MCF 10A (cell line): ENCODE data around the gene ZDHHC9. TPM values are rescaled to one million over a fixed set of nuclear protein-coding genes. Genes with fewer than 3 reads are reported as not detected.

Experiments
- BruUV-seq: library from RNA; stranded (reverse); fragments of 400-500 nt; replicated peaks from 2 replicates; lab custom pipeline; 2021; lab: Mats Ljungman, UMichigan
- CTCF ChIA-PET: fragments of 300-600 bp; sonication (Branson Sonifier 250); formaldehyde crosslinking; extraction: SDS; loops from one replicate; lab custom pipeline; 2021; ENCODE audit warnings: antibody characterized with exemption, inconsistent platforms; lab: Yijun Ruan, JAX
- POLR2A ChIA-PET: fragments of 300-600, 350-650 bp; sonication (Branson Sonifier 250); formaldehyde crosslinking; extraction: SDS; loops from one replicate; lab custom pipeline; 2020; ENCODE audit warnings: antibody characterized with exemption, inconsistent platforms; lab: Yijun Ruan, JAX
- DNase-seq: peaks from one replicate; pipeline ENCODE4 v3.0.0-alpha.2; 2018; ENCODE audit not compliant: unreplicated experiment
- H3K27ac Mint-ChIP-seq: one replicate; pipeline ENCODE4 v1.8.0; 2022; ENCODE audit warnings: mild to moderate bottlenecking, low read depth, mixed read lengths; ENCODE audit not compliant: unreplicated experiment
- H3K27me3 Mint-ChIP-seq: one replicate; pipeline ENCODE4 v1.8.0; 2022; ENCODE audit warnings: mixed read lengths; ENCODE audit not compliant: insufficient read depth, unreplicated experiment
- H3K36me3 Mint-ChIP-seq: one replicate; pipeline ENCODE4 v1.8.0; 2022; ENCODE audit warnings: mild to moderate bottlenecking, moderate library complexity, mixed read lengths; ENCODE audit not compliant: insufficient read depth, unreplicated experiment
- H3K4me1 Mint-ChIP-seq: one replicate; pipeline ENCODE4 v1.8.0; 2022; ENCODE audit warnings: mixed read lengths; ENCODE audit not compliant: insufficient read depth, unreplicated experiment
- H3K4me3 Mint-ChIP-seq: one replicate; pipeline ENCODE4 v1.8.0; 2022; ENCODE audit warnings: mild to moderate bottlenecking, moderate library complexity, mixed read lengths; ENCODE audit not compliant: unreplicated experiment
- H3K9me3 Mint-ChIP-seq: one replicate; pipeline ENCODE4 v1.8.0; 2022; ENCODE audit warnings: mixed read lengths; ENCODE audit not compliant: unreplicated experiment
- intact Hi-C: fragments of 100-400 bp; cut with micrococcal nuclease; formaldehyde crosslinking; loops from 2 replicates; pipeline ENCODE4 v1.14.1; 2022
- total RNA-seq: library from RNA; stranded (reverse); gene quantifications from 2 replicates; pipeline ENCODE4 v1.2.3, GENCODE V29; 2022
- TF ChIP-seq, protein P1 (sequence below): fragments of 200-600 bp; IDR thresholded peaks from one replicate; pipeline ENCODE4 v1.8.0; 2022; ENCODE audit warnings: antibody characterized with exemption, mild to moderate bottlenecking; ENCODE audit not compliant: unreplicated experiment

ZDHHC9 gene
- total RNA-seq, 1 experiment from 2014 or later = 30.6 TPM

- H3K9me3 Mint-ChIP-seq = no peaks in the 10 kb centered on the region
- no TSS peak for BruUV-seq
- POLR2A ChIA-PET = interaction anchor here (0.6 kb wide), 1 partner anchor 380 kb away, joined by 3 read pairs; no protein-coding TSS in a partner anchor
These were observed 60.4 kb downstream of the ZDHHC9 start for GRCh38 chrX:129783291-129783713.

DNA sequence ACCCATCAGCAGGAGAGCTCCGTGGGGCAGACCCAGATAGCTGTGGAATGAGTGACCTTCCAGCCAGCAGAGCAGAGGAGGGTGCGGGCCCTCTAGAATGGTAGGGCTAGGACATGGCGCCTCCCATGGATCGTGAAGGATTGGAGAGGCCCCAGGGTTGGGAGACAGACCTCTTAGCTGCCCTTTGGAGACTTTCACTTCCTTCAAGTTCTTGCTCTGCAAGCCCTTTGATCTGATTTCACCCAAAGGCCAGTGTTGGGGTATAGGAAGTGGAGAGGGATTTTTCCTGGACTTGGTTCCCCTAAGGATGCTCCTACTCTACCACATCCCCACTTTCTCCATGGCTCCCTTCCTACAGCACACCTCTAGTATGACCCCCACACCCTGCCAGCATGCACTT, 61.0 kb downstream of the ZDHHC9 start:
- ChIA-PET POLR2A (interaction anchor here (0.6 kb wide), 1 partner anchor 379 kb away, joined by 3 read pairs; no protein-coding TSS in a partner anchor), CTCF (no interaction called here)
- intact Hi-C loops = no loop called here
- Mint-ChIP-seq H3K27me3 (peaks cover 55% of the 10 kb centered on the region), H3K4me3 (no peak overlapping the region), H3K4me1 (no peaks in the 10 kb centered on the region), H3K27ac (no peak overlapping the region), H3K36me3 (no peaks in the 10 kb centered on the region), H3K9me3 (no peaks in the 10 kb centered on the region)
- DNase-seq = no peak
- TF ChIP-seq, protein P1, sequence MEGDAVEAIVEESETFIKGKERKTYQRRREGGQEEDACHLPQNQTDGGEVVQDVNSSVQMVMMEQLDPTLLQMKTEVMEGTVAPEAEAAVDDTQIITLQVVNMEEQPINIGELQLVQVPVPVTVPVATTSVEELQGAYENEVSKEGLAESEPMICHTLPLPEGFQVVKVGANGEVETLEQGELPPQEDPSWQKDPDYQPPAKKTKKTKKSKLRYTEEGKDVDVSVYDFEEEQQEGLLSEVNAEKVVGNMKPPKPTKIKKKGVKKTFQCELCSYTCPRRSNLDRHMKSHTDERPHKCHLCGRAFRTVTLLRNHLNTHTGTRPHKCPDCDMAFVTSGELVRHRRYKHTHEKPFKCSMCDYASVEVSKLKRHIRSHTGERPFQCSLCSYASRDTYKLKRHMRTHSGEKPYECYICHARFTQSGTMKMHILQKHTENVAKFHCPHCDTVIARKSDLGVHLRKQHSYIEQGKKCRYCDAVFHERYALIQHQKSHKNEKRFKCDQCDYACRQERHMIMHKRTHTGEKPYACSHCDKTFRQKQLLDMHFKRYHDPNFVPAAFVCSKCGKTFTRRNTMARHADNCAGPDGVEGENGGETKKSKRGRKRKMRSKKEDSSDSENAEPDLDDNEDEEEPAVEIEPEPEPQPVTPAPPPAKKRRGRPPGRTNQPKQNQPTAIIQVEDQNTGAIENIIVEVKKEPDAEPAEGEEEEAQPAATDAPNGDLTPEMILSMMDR = no peak
- no TSS peak for BruUV-seq

More at GRCh38 chrX:129783291-129783713, 60.4 kb downstream of the ZDHHC9 start:
- H3K4me1 Mint-ChIP-seq = no peaks in the 10 kb centered on the region
- intact Hi-C loops = no loop called here
- no peak overlapping the region for H3K4me3 Mint-ChIP-seq
- peaks cover 55% of the 10 kb centered on the region for H3K27me3 Mint-ChIP-seq
- CTCF ChIA-PET = interaction anchor here (1.0 kb wide), 1 partner anchor 13 kb away, joined by 3 read pairs; no protein-coding TSS in a partner anchor
- H3K27ac Mint-ChIP-seq = no peak overlapping the region
- TF ChIP-seq, protein P1 = no peak
- no peak for DNase-seq
- no peaks in the 10 kb centered on the region for H3K36me3 Mint-ChIP-seq

DNA sequence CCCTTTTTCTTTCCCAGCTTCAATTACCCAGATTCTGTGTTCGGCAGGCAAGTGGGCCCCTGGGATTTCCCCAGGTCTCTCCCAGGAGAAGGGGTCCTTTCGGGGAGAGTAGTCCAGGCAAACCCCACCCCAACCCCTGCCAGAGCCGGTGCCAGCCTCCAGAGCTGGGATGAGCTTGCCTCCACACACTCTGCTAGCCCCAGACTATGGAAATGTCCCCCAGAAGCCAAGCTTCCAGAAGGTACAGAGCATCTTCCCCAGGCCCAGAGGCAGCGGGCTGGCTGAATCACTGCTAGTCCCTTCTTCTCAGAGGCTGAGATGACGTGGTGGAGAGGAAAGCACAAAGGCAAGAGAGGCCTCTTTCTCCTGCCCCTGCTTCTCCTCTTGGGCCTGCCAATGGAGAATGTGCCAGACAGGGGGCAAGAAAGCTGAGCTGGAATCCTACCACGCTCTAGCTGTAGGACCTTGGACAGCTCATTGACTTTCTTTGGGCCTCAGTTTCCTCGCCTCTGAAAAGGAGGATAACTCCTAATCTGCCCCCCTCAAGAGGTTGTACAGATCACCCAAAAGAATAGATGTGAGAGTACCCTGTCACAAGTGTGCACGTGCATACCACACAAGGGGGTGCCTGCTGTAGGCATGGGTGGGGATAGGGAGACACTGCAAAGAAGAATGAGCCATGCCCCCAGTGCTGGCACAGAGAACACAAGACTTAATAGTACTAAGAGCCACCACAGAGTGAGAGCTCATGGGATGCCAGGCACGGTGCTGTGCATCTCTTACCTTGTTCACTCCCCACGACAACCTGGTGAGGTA, 61.8 kb downstream of the ZDHHC9 start:
- Mint-ChIP-seq H3K4me1 (no peaks in the 10 kb centered on the region), H3K4me3 (no peak overlapping the region), H3K27me3 (peaks cover 48% of the 10 kb centered on the region), H3K36me3 (no peaks in the 10 kb centered on the region), H3K27ac (no peak overlapping the region), H3K9me3 (no peaks in the 10 kb centered on the region)
- POLR2A ChIA-PET = interaction anchor here (0.9 kb wide), 1 partner anchor 18 kb away, joined by 3 read pairs; no protein-coding TSS in a partner anchor
- intact Hi-C loops = no loop called here
- TF ChIP-seq, protein P1 = no peak
- BruUV-seq = no TSS peak
- CTCF ChIA-PET = no interaction called here
- no peak for DNase-seq

DNA sequence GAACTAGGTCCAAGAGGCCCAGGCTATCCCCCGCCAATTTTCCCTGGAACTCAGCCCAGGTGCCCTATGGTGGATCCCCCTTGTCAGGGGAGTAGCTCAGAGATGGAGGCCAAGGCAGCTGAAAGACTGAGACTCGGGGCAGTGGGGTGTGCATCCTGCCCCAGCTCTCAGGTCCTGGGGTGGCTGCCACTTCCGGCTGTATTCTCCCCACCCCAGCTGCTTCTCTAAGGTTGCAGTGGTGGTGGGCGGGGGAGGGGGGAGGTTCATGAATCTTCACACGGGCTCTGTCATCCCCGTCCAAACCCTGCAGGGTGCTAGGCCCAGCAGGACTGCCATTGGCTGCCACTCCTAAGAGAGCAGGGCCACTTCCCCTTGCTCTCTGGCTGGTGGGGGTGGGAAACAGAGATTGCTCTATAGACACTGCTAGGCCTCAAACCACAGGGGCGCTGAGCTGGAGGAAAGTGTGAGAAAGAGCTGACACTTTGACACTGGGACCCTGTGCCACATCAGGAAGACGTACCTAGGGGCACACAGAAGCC, 62.5 kb downstream of the ZDHHC9 start:
- ChIA-PET CTCF (no interaction called here), POLR2A (interaction anchor here (0.9 kb wide), 1 partner anchor 19 kb away, joined by 3 read pairs; no protein-coding TSS in a partner anchor)
- Mint-ChIP-seq H3K9me3 (no peaks in the 10 kb centered on the region), H3K27ac (no peak overlapping the region), H3K4me1 (no peaks in the 10 kb centered on the region), H3K36me3 (no peaks in the 10 kb centered on the region), H3K27me3 (peaks cover 44% of the 10 kb centered on the region), H3K4me3 (no peak overlapping the region)
- no TSS peak for BruUV-seq
- no peak for DNase-seq
- TF ChIP-seq, protein P1 = no peak
- intact Hi-C loops = no loop called here
